Measurements from ENCODE around the gene OR51A2. TPM values are rescaled to one million over a fixed set of nuclear protein-coding genes. Genes with fewer than 3 reads are reported as not detected.

Gene OR51A2
- polyA plus RNA-seq, 4 donors = not detected

Other genes starting within 250 kb of the OR51A2 start
- not detected for gene OR51F1, start 185.8 kb downstream of the OR51A2 start, polyA plus RNA-seq (ENCODE audit: insufficient read length in 4 of 4)
- not detected for gene OR52R1, start 151.3 kb downstream of the OR51A2 start, polyA plus RNA-seq (ENCODE audit: insufficient read length in 4 of 4)
- not detected for gene OR51F2, start 134.4 kb downstream of the OR51A2 start, polyA plus RNA-seq (ENCODE audit: insufficient read length in 4 of 4)
- not detected for gene OR51S1, start 106.5 kb downstream of the OR51A2 start, polyA plus RNA-seq (ENCODE audit: insufficient read length in 4 of 4)
- gene OR51T1, start 73.8 kb downstream of the OR51A2 start, polyA plus RNA-seq (ENCODE audit: insufficient read length in 4 of 4) = not detected
- gene OR51A7, start 51.9 kb downstream of the OR51A2 start, polyA plus RNA-seq (ENCODE audit: insufficient read length in 4 of 4) = not detected
- under 1 TPM in 1 of 4 donors, not detected in 3; 0.08 TPM for gene OR51G2, start 36.4 kb downstream of the OR51A2 start, polyA plus RNA-seq (ENCODE audit: insufficient read length in 4 of 4)
- gene OR51G1, start 31.4 kb downstream of the OR51A2 start, polyA plus RNA-seq (ENCODE audit: insufficient read length in 4 of 4) = not detected
- gene OR51A4, start 8.1 kb downstream of the OR51A2 start, polyA plus RNA-seq (ENCODE audit: insufficient read length in 4 of 4) = under 1 TPM in 1 of 4 donors, not detected in 3; 0.05 TPM
- gene OR51L1, start 39.1 kb upstream of the OR51A2 start, polyA plus RNA-seq (ENCODE audit: insufficient read length in 4 of 4) = under 1 TPM in 3 of 4 donors, not detected in 1; 0.05 to 0.06 (median 0.05) TPM
- gene OR52J3, start 90.8 kb upstream of the OR51A2 start, polyA plus RNA-seq (ENCODE audit: insufficient read length in 4 of 4) = not detected
- not detected for gene OR52E2, start 103.9 kb upstream of the OR51A2 start, polyA plus RNA-seq (ENCODE audit: insufficient read length in 4 of 4)
- not detected for gene OR52E1, start 113.9 kb upstream of the OR51A2 start, polyA plus RNA-seq (ENCODE audit: insufficient read length in 4 of 4)
- not detected for gene OR52A5, start 182.6 kb upstream of the OR51A2 start, polyA plus RNA-seq (ENCODE audit: insufficient read length in 4 of 4)
- under 1 TPM in 2 of 4 donors, not detected in 2; 0.01 to 0.05 TPM for gene OR52A1, start 199.0 kb upstream of the OR51A2 start, polyA plus RNA-seq (ENCODE audit: insufficient read length in 4 of 4)
- not detected for gene OR51V1, start 245.0 kb upstream of the OR51A2 start, polyA plus RNA-seq (ENCODE audit: insufficient read length in 4 of 4)